ENCODE results near the gene YTHDF1. TPM values are rescaled to one million over a fixed set of nuclear protein-coding genes. Genes with fewer than 3 reads are reported as not detected.

YTHDF1 gene
- total RNA-seq, 1 donor from 2014 or later: 18.2 TPM

- ATAC-seq (no peak), DNase-seq (ENCODE audit: low spot score) (no peak)
Observed at GRCh38 chr20:63212792-63213191, 3.1 kb downstream of the YTHDF1 start.

- ATAC-seq (no peak), DNase-seq (ENCODE audit: low spot score) (no peak)
Observed at GRCh38 chr20:63212393-63212730, 3.6 kb downstream of the YTHDF1 start.

- no peak for ATAC-seq
Observed at GRCh38 chr20:63210011-63210605, 5.8 kb downstream of the YTHDF1 start.

GRCh38 chr20:63208346-63208909, 7.5 kb downstream of the YTHDF1 start:
- DNase-seq (ENCODE audit: low spot score): no peak

More at GRCh38 chr20:63210011-63210605, 5.8 kb downstream of the YTHDF1 start:
- no peak for DNase-seq (ENCODE audit: low spot score)

GRCh38 chr20:63206878-63207277, 9.1 kb downstream of the YTHDF1 start:
- DNase-seq (ENCODE audit: low spot score) (no peak), ATAC-seq (no peak)

More at GRCh38 chr20:63208346-63208909, 7.5 kb downstream of the YTHDF1 start:
- no peak for ATAC-seq

GRCh38 chr20:63205896-63206295, 10.0 kb downstream of the YTHDF1 start:
- DNase-seq (ENCODE audit: low spot score) (no peak), ATAC-seq (no peak)

- ATAC-seq: no peak
- DNase-seq (ENCODE audit: low spot score): no peak
Observed at GRCh38 chr20:63204362-63204761, 11.6 kb downstream of the YTHDF1 start.

GRCh38 chr20:63202811-63203526, 13.0 kb downstream of the YTHDF1 start:
- DNase-seq (ENCODE audit: low spot score) (no peak), ATAC-seq (no peak)

GRCh38 chr20:63202021-63202420, 13.9 kb downstream of the YTHDF1 start:
- no peak for ATAC-seq
- DNase-seq (ENCODE audit: low spot score): no peak

GRCh38 chr20:63198606-63199005, 17.3 kb downstream of the YTHDF1 start:
- ATAC-seq (peak; percentile 31), DNase-seq (ENCODE audit: low spot score) (no peak)

GRCh38 chr20:63196768-63197470, 19.0 kb downstream of the YTHDF1 start:
- ATAC-seq (no peak), DNase-seq (ENCODE audit: low spot score) (no peak)

GRCh38 chr20:63194797-63195173, 21.1 kb downstream of the YTHDF1 start:
- no peak for DNase-seq (ENCODE audit: low spot score)
- no peak for ATAC-seq

GRCh38 chr20:63194007-63194796, 21.7 kb downstream of the YTHDF1 start:
- DNase-seq (ENCODE audit: low spot score) (no peak), ATAC-seq (no peak)

- DNase-seq (ENCODE audit: low spot score): no peak
- ATAC-seq: no peak
Observed at GRCh38 chr20:63192721-63193120, 23.2 kb downstream of the YTHDF1 start.

GRCh38 chr20:63191400-63191799, 24.5 kb downstream of the YTHDF1 start:
- DNase-seq (ENCODE audit: low spot score) (no peak), ATAC-seq (peak; percentile 15)

GRCh38 chr20:63190828-63191227, 25.1 kb downstream of the YTHDF1 start:
- ATAC-seq (no peak), DNase-seq (ENCODE audit: low spot score) (no peak)

GRCh38 chr20:63189846-63190559, 25.9 kb downstream of the YTHDF1 start:
- no peak for DNase-seq (ENCODE audit: low spot score)

GRCh38 chr20:63189322-63189642, 26.6 kb downstream of the YTHDF1 start:
- ATAC-seq (no peak), DNase-seq (ENCODE audit: low spot score) (no peak)

More at GRCh38 chr20:63189846-63190559, 25.9 kb downstream of the YTHDF1 start:
- no peak for ATAC-seq

- DNase-seq (ENCODE audit: low spot score) (no peak), ATAC-seq (no peak)
Observed at GRCh38 chr20:63188641-63189321, 27.1 kb downstream of the YTHDF1 start.

GRCh38 chr20:63188159-63188442, 27.8 kb downstream of the YTHDF1 start:
- DNase-seq (ENCODE audit: low spot score) (no peak), ATAC-seq (no peak)

All from left lobe of liver (tissue), 2 donors.